Measurements from ENCODE around the gene REPS1. TPM values are rescaled to one million over a fixed set of nuclear protein-coding genes. Genes with fewer than 3 reads are reported as not detected.

Gene REPS1
- total and polyA plus RNA-seq, 7 donors: 13.0 to 23.9 (median 17.2) TPM

GRCh38 chr6:139013185-139013800 is 25.2 kb upstream of the REPS1 start:
- intact Hi-C loops (cut with DNase I): no loop called here
- H3K9me3 ChIP-seq: no peaks in the 10 kb centered on the region
- H3K27me3 ChIP-seq (ENCODE audit: insufficient read depth in 3 of 3, low read length in 2 of 3): no peaks in the 10 kb centered on the region
- WGBS, 3 donors: 92 to 95% (median 94%) methylated on average over 4 of the region's 4 CpGs
- no peaks in the 10 kb centered on the region for H3K36me3 ChIP-seq (ENCODE audit: insufficient read depth in 1 of 2, low read depth in 1 of 2)
- TF ChIP-seq, protein P1, sequence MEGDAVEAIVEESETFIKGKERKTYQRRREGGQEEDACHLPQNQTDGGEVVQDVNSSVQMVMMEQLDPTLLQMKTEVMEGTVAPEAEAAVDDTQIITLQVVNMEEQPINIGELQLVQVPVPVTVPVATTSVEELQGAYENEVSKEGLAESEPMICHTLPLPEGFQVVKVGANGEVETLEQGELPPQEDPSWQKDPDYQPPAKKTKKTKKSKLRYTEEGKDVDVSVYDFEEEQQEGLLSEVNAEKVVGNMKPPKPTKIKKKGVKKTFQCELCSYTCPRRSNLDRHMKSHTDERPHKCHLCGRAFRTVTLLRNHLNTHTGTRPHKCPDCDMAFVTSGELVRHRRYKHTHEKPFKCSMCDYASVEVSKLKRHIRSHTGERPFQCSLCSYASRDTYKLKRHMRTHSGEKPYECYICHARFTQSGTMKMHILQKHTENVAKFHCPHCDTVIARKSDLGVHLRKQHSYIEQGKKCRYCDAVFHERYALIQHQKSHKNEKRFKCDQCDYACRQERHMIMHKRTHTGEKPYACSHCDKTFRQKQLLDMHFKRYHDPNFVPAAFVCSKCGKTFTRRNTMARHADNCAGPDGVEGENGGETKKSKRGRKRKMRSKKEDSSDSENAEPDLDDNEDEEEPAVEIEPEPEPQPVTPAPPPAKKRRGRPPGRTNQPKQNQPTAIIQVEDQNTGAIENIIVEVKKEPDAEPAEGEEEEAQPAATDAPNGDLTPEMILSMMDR (IDR thresholded peaks at IDR 0.05): no peak
- no peak for ATAC-seq
- H3K4me3 ChIP-seq: no peak overlapping the region
- H3K4me1 ChIP-seq: no peaks in the 10 kb centered on the region
- no peak overlapping the region for H3K27ac ChIP-seq
- no peak for DNase-seq

- TF ChIP-seq, protein P1 (IDR thresholded peaks at IDR 0.05): no peak
- Histone ChIP-seq H3K4me3 (no peak overlapping the region), H3K4me1 (no peaks in the 10 kb centered on the region), H3K9me3 (no peaks in the 10 kb centered on the region), H3K36me3 (ENCODE audit: insufficient read depth in 1 of 2, low read depth in 1 of 2) (no peaks in the 10 kb centered on the region), H3K27ac (no peak overlapping the region), H3K27me3 (ENCODE audit: insufficient read depth in 3 of 3, low read length in 2 of 3) (no peaks in the 10 kb centered on the region)
- DNase-seq: no peak
- ATAC-seq: no peak
- intact Hi-C loops (cut with DNase I): no loop called here
- WGBS, 3 donors: 77 to 80% (median 78%) methylated on average over 3 of the region's 3 CpGs
Measured at GRCh38 chr6:139011980-139012379, 23.9 kb upstream of the REPS1 start.

DNA sequence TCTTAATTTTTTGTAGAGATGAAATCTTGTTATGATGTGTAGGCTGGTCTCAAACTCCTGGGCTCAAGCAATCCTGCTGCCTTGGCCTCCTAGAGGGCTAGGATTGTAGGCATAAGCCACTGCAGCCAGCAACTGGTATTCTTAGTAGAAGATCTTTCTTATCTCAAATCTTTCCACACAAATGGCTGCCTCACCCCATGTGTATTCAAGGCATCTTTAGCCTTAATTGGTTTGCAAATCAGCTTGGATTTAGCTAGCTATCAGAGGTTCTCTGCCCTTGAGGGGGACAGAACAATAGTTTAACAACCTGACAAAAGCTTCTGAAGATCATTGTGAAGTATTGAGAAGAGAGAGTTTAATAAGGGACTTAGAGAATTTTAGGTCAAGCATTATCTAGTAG is 22.6 kb upstream of the REPS1 start:
- no peaks in the 10 kb centered on the region for H3K36me3 ChIP-seq (ENCODE audit: insufficient read depth in 1 of 2, low read depth in 1 of 2)
- H3K4me3 ChIP-seq: no peak overlapping the region
- H3K4me1 ChIP-seq: no peaks in the 10 kb centered on the region
- H3K9me3 ChIP-seq: no peaks in the 10 kb centered on the region
- H3K27me3 ChIP-seq (ENCODE audit: insufficient read depth in 3 of 3, low read length in 2 of 3): no peaks in the 10 kb centered on the region
- DNase-seq (no peak), ATAC-seq (no peak)
- TF ChIP-seq, protein P1 (IDR thresholded peaks at IDR 0.05): no peak
- intact Hi-C loops (cut with DNase I): no loop called here
- no peak overlapping the region for H3K27ac ChIP-seq

DNA sequence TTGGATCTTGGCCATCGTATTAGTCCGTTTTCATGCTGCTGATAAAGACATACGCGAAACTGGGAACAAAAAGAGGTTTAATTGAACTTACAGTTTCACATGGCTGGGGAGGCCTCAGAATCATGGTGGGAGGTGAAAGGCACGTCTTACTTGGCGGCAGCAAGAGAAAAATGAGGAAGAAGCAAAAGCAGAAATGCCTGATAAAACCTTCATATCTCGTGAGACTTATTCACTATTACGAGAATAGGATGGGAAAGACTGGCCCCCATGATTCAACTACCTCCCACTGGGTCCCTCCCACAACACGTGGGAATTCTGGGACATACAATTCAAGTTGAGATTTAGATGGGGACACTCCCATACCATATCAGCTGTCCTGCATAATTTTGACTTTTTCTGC is 20.1 kb upstream of the REPS1 start:
- Histone ChIP-seq H3K36me3 (ENCODE audit: insufficient read depth in 1 of 2, low read depth in 1 of 2) (no peaks in the 10 kb centered on the region), H3K27me3 (ENCODE audit: insufficient read depth in 3 of 3, low read length in 2 of 3) (no peaks in the 10 kb centered on the region), H3K27ac (no peak overlapping the region), H3K4me1 (no peaks in the 10 kb centered on the region), H3K9me3 (no peaks in the 10 kb centered on the region), H3K4me3 (no peak overlapping the region)
- intact Hi-C loops (cut with DNase I): no loop called here
- ATAC-seq: no peak
- DNase-seq: no peak
- WGBS, 3 donors: 81 to 83% (median 83%) methylated on average over 9 of the region's 9 CpGs
- TF ChIP-seq, protein P1 (IDR thresholded peaks at IDR 0.05): no peak

GRCh38 chr6:139007428-139007827 is 19.4 kb upstream of the REPS1 start:
- H3K4me3 ChIP-seq: no peak overlapping the region
- H3K4me1 ChIP-seq: no peaks in the 10 kb centered on the region
- ATAC-seq (no peak), DNase-seq (no peak)
- no peaks in the 10 kb centered on the region for H3K36me3 ChIP-seq (ENCODE audit: insufficient read depth in 1 of 2, low read depth in 1 of 2)
- no peaks in the 10 kb centered on the region for H3K27me3 ChIP-seq (ENCODE audit: insufficient read depth in 3 of 3, low read length in 2 of 3)
- TF ChIP-seq, protein P1 (IDR thresholded peaks at IDR 0.05): no peak
- H3K9me3 ChIP-seq: no peaks in the 10 kb centered on the region
- WGBS, 3 donors: 96 to 100% (median 98%) methylated on average over 1 of the region's 1 CpG
- no peak overlapping the region for H3K27ac ChIP-seq
- intact Hi-C loops (cut with DNase I): no loop called here
